CMK (cell line): ENCODE results near the gene ITGBL1.

ENCODE experiments used
- DNase-seq: peaks from one replicate; pipeline ENCODE4 v3.0.0-alpha.2; 2010; ENCODE audit warnings: low read depth

ITGBL1 gene

GRCh38 chr13:101451641-101452040 lies 834 bp upstream of the ITGBL1 start:
- no peak for DNase-seq

GRCh38 chr13:101453784-101454201 lies 1.3 kb downstream of the ITGBL1 start:
- DNase-seq, result no peak

- no peak for DNase-seq
Measured at GRCh38 chr13:101454767-101455166, 2.3 kb downstream of the ITGBL1 start.

- DNase-seq, result no peak
Measured at GRCh38 chr13:101455863-101456262, 3.4 kb downstream of the ITGBL1 start.

- no peak for DNase-seq
Measured at GRCh38 chr13:101457176-101457575, 4.7 kb downstream of the ITGBL1 start.

- DNase-seq, result no peak
Measured at GRCh38 chr13:101465877-101466276, 13.4 kb downstream of the ITGBL1 start.

GRCh38 chr13:101467415-101467814 lies 14.9 kb downstream of the ITGBL1 start:
- DNase-seq, result no peak

GRCh38 chr13:101473458-101473857 lies 21.0 kb downstream of the ITGBL1 start:
- DNase-seq, result no peak

GRCh38 chr13:101474419-101474957 lies 22.0 kb downstream of the ITGBL1 start:
- DNase-seq, result no peak

GRCh38 chr13:101475536-101475935 lies 23.1 kb downstream of the ITGBL1 start:
- DNase-seq, result no peak

GRCh38 chr13:101481421-101481820 lies 28.9 kb downstream of the ITGBL1 start:
- no peak for DNase-seq

GRCh38 chr13:101486708-101487437 lies 34.4 kb downstream of the ITGBL1 start:
- no peak for DNase-seq

- DNase-seq, result no peak
Measured at GRCh38 chr13:101487438-101487830, 35.0 kb downstream of the ITGBL1 start.

GRCh38 chr13:101488734-101489133 lies 36.3 kb downstream of the ITGBL1 start:
- DNase-seq, result no peak

GRCh38 chr13:101489643-101490405 lies 37.3 kb downstream of the ITGBL1 start:
- no peak for DNase-seq

- DNase-seq, result no peak
Measured at GRCh38 chr13:101490406-101491015, 38.0 kb downstream of the ITGBL1 start.

- DNase-seq, result no peak
Measured at GRCh38 chr13:101492251-101492910, 39.9 kb downstream of the ITGBL1 start.

- DNase-seq, result no peak
Measured at GRCh38 chr13:101493541-101493940, 41.1 kb downstream of the ITGBL1 start.

GRCh38 chr13:101499406-101499805 lies 46.9 kb downstream of the ITGBL1 start:
- no peak for DNase-seq

GRCh38 chr13:101502618-101503017 lies 50.1 kb downstream of the ITGBL1 start:
- no peak for DNase-seq

- no peak for DNase-seq
Measured at GRCh38 chr13:101511161-101511560, 58.7 kb downstream of the ITGBL1 start.

- no peak for DNase-seq
Measured at GRCh38 chr13:101511766-101512165, 59.3 kb downstream of the ITGBL1 start.
